Body of pancreas (tissue), 4 donors: ENCODE data around the gene SMCP. TPM values are rescaled to one million over a fixed set of nuclear protein-coding genes. Genes with fewer than 3 reads are reported as not detected.

Source experiments
- ATAC-seq: fragments of 150-250 bp; one replicate; pipeline ENCODE4 v1.9.1; 2016
- DNase-seq, 4 donors: peaks; one replicate each; pipeline ENCODE4 v3.0.0-alpha.2; 2019
- H3K27ac ChIP-seq, 4 donors: fragments of 200-600 bp; sonication (generic); 1 replicate in 3 of 4; 2 replicates in 1 of 4; pipeline versions ENCODE4 v1.5.1 to v1.6.1; 2016 to 2019; ENCODE audit warnings: mild to moderate bottlenecking in 1 of 4, mixed read lengths in 1 of 4, moderate library complexity in 1 of 4
- H3K27me3 ChIP-seq, 2 donors: fragments of 200-600 bp; sonication (generic); one replicate each; pipeline ENCODE4 v1.6.0; 2016; ENCODE audit warnings: mild to moderate bottlenecking in 1 of 2
- H3K36me3 ChIP-seq, 2 donors: fragments of 200-600 bp; sonication (generic); replicated peaks in 1 of 2; 2 replicates each; pipeline ENCODE4 v1.5.1; 2016; ENCODE audit warnings: low read depth in 2 of 2; ENCODE audit not compliant: insufficient read depth in 1 of 2
- H3K4me1 ChIP-seq: fragments of 200-600 bp; sonication (generic); one replicate; pipeline ENCODE4 v1.6.0; 2016
- H3K4me3 ChIP-seq, 2 donors: fragments of 200-600 bp; sonication (generic); 1 replicate in 1 of 2; 2 replicates in 1 of 2; pipeline ENCODE4 v1.5.1; 2016 to 2019
- H3K9me3 ChIP-seq, 3 donors: fragments of 200-600 bp; sonication (generic); 1 replicate in 2 of 3; 2 replicates in 1 of 3; pipeline ENCODE4 v1.5.1; 2016
- CTCF ChIP-seq, 7 experiments: fragments of 450-650 bp in 4 of 7; fragments of 200-600 bp in 3 of 7; sonication (generic) in 3 of 7; IDR thresholded peaks; one replicate each; pipeline ENCODE4 v1.5.1; 2016 to 2019; ENCODE audit warnings: antibody characterized with exemption in 7 of 7
- POLR2A ChIP-seq, 3 donors: fragments of 450-650 bp; IDR thresholded peaks; one replicate each; pipeline ENCODE4 v1.6.1; 2016; ENCODE audit warnings: antibody characterized with exemption in 3 of 3, mild to moderate bottlenecking in 2 of 3
- WGBS, 2 donors: methylation state at CpG; one replicate each; pipeline ENCODE4 v1.1.5; 2017; 5-methylcytosine and 5-hydroxymethylcytosine counted together
- intact Hi-C: fragments of 100-400 bp; cut with DNase I; formaldehyde crosslinking; loops from one replicate; pipeline ENCODE4 v1.15.1; 2023
- total RNA-seq, 2 donors: library from RNA; depleted of rRNA; stranded (reverse); fragments of >200 nt; gene quantifications; one replicate each; pipeline ENCODE4 v1.1.0, GENCODE V29; 2016

The SMCP gene
- total RNA-seq, 2 donors from 2014 or later, result not detected

GRCh38 chr1:152928671-152929070 lies 50.5 kb downstream of the SMCP start:
- WGBS, 2 donors, result 23 to 43% methylated on average over 3 of the region's 3 CpGs
- no peaks in the 10 kb centered on the region for H3K27me3 ChIP-seq
- H3K4me1 ChIP-seq, result no peaks in the 10 kb centered on the region
- ATAC-seq (no peak), DNase-seq (no peak)
- no peak for TF ChIP-seq CTCF (IDR thresholded peaks at IDR 0.05)
- no peak for TF ChIP-seq POLR2A (IDR thresholded peaks at IDR 0.05)
- no peaks in the 10 kb centered on the region for H3K9me3 ChIP-seq
- no peak overlapping the region for H3K4me3 ChIP-seq
- intact Hi-C loops, result no loop called here
- no peaks in the 10 kb centered on the region for H3K36me3 ChIP-seq
- H3K27ac ChIP-seq, result no peak overlapping the region

GRCh38 chr1:152932170-152932811 lies 54.2 kb downstream of the SMCP start:
- TF ChIP-seq POLR2A (IDR thresholded peaks at IDR 0.05) (no peak), CTCF (IDR thresholded peaks at IDR 0.05) (no peak)
- intact Hi-C loops, result no loop called here

GRCh38 chr1:152933196-152933595 lies 55.1 kb downstream of the SMCP start:
- Histone ChIP-seq H3K4me1 (no peaks in the 10 kb centered on the region), H3K36me3 (no peaks in the 10 kb centered on the region), H3K9me3 (no peaks in the 10 kb centered on the region), H3K4me3 (no peak overlapping the region), H3K27ac (no peak overlapping the region), H3K27me3 (no peaks in the 10 kb centered on the region)
- 66 to 79% methylated on average over 2 of the region's 2 CpGs for WGBS, 2 donors
- DNase-seq (no peak), ATAC-seq (no peak)
- no peak for TF ChIP-seq POLR2A (IDR thresholded peaks at IDR 0.05)
- TF ChIP-seq CTCF (IDR thresholded peaks at IDR 0.05), result no peak
- intact Hi-C loops, result no loop called here

More at GRCh38 chr1:152932170-152932811, 54.2 kb downstream of the SMCP start:
- 68% methylated on average over 4 of the region's 4 CpGs for WGBS, 2 donors
- no peaks in the 10 kb centered on the region for H3K27me3 ChIP-seq
- H3K9me3 ChIP-seq, result no peaks in the 10 kb centered on the region
- H3K36me3 ChIP-seq, result no peaks in the 10 kb centered on the region
- no peaks in the 10 kb centered on the region for H3K4me1 ChIP-seq
- no peak overlapping the region for H3K4me3 ChIP-seq
- H3K27ac ChIP-seq, result no peak overlapping the region
- ATAC-seq (no peak), DNase-seq (no peak)

Other genes starting within 250 kb of the SMCP start
- not detected for gene LCE2D, start 214.9 kb upstream of the SMCP start, total RNA-seq
- not detected for gene LCE2C, start 203.0 kb upstream of the SMCP start, total RNA-seq
- gene LCE2B, start 192.2 kb upstream of the SMCP start, total RNA-seq, result not detected
- not detected for gene LCE2A, start 180.0 kb upstream of the SMCP start, total RNA-seq
- not detected for gene LCE4A, start 170.2 kb upstream of the SMCP start, total RNA-seq
- not detected for gene KPRP, start 120.3 kb upstream of the SMCP start, total RNA-seq
- not detected for gene LCE1F, start 103.2 kb upstream of the SMCP start, total RNA-seq
- gene LCE1E, start 92.1 kb upstream of the SMCP start, total RNA-seq, result not detected
- gene LCE1D, start 81.6 kb upstream of the SMCP start, total RNA-seq, result not detected
- gene LCE1C, start 71.7 kb upstream of the SMCP start, total RNA-seq, result not detected
- gene LCE1B, start 66.4 kb upstream of the SMCP start, total RNA-seq, result not detected
- gene LCE1A, start 50.8 kb upstream of the SMCP start, total RNA-seq, result not detected
- not detected for gene LCE6A, start 35.5 kb upstream of the SMCP start, total RNA-seq
- gene LCE7A, start 18.3 kb upstream of the SMCP start, total RNA-seq, result not detected
- gene IVL, start 30.2 kb downstream of the SMCP start, total RNA-seq, result not detected
- not detected for gene SPRR5, start 68.9 kb downstream of the SMCP start, total RNA-seq
- gene SPRR4, start 92.3 kb downstream of the SMCP start, total RNA-seq, result not detected
- gene SPRR1A, start 105.8 kb downstream of the SMCP start, total RNA-seq, result not detected
- gene SPRR3, start 123.4 kb downstream of the SMCP start, total RNA-seq, result not detected
- not detected for gene SPRR1B, start 152.9 kb downstream of the SMCP start, total RNA-seq
- not detected for gene SPRR2D, start 162.8 kb downstream of the SMCP start, total RNA-seq
- gene SPRR2A, start 179.2 kb downstream of the SMCP start, total RNA-seq, result not detected
- gene SPRR2B, start 193.3 kb downstream of the SMCP start, total RNA-seq, result not detected
- gene SPRR2E, start 216.2 kb downstream of the SMCP start, total RNA-seq, result not detected
- 1 to 10 TPM in 1 of 2 donors, not detected in 1; 1.3 TPM for gene SPRR2F, start 235.2 kb downstream of the SMCP start, total RNA-seq